K562 (cell line): Measurements from ENCODE around the gene ERFL. TPM values are rescaled to one million over a fixed set of nuclear protein-coding genes. Genes with fewer than 3 reads are reported as not detected.

ENCODE experiments used
- DPF2 ChIP-seq: fragments of 450-650 bp; IDR thresholded peaks from 2 replicates; pipeline ENCODE4 v1.6.1; 2016
- KLF16 ChIP-seq: IDR thresholded peaks from 2 replicates; pipeline ENCODE4 v1.6.1; 2016; ENCODE audit warnings: antibody characterized with exemption
- MAFG ChIP-seq: fragments of 450-650 bp; conservative IDR thresholded peaks from 2 replicates; pipeline ENCODE4 v1.6.1; 2016; ENCODE audit warnings: missing genetic modification characterization, missing compliant biosample characterization
- MEIS2 ChIP-seq: fragments of 450-650 bp; IDR thresholded peaks from 2 replicates; pipeline ENCODE4 v1.6.1; 2014; ENCODE audit warnings: mild to moderate bottlenecking; ENCODE audit not compliant: partially characterized antibody
- MLLT1 ChIP-seq, 2 experiments: fragments of 450-650 bp; IDR thresholded peaks; 2 replicates each; pipeline ENCODE4 v1.6.1; 2016
- MYNN ChIP-seq, 2 experiments: sonication (generic); formaldehyde crosslinking in 1 of 2; IDR thresholded peaks; 2 replicates each; pipeline versions ENCODE4 v1.5.0 to v1.6.1; 2016 to 2020; ENCODE audit warnings: antibody characterized with exemption in 1 of 2, missing genetic modification reagents in 1 of 2
- OTX1 ChIP-seq: fragments of 450-650 bp; formaldehyde crosslinking; IDR thresholded peaks from 2 replicates; pipeline ENCODE4 v1.4.0; 2022; ENCODE audit warnings: mild to moderate bottlenecking
- RHOXF2B ChIP-seq: fragments of 250-450 bp; sonication (Bioruptor Pico); conservative IDR thresholded peaks from 2 replicates; pipeline ENCODE4 v1.5.1; 2021
- SREBF1 ChIP-seq: fragments of 150-350 bp; IDR thresholded peaks from 2 replicates; pipeline ENCODE4 v1.6.1; 2014; ENCODE audit warnings: antibody characterized with exemption, low read depth, low read length, borderline replicate concordance
- SRSF1 ChIP-seq: fragments of 200-400 bp; formaldehyde crosslinking; IDR thresholded peaks from 2 replicates; pipeline ENCODE4 v1.6.1; 2017; ENCODE audit warnings: mild to moderate bottlenecking, low read depth, low read length, moderate library complexity
- U2AF1 ChIP-seq: fragments of 200-400 bp; formaldehyde crosslinking; optimal IDR thresholded peaks from 2 replicates; pipeline ENCODE3; 2017; ENCODE audit warnings: mild to moderate bottlenecking, low read depth, low read length, moderate library complexity
- ZBTB26 ChIP-seq: fragments of 450-650 bp; formaldehyde crosslinking; IDR thresholded peaks from 2 replicates; pipeline ENCODE4 v1.4.0; 2022; ENCODE audit warnings: missing genetic modification characterization
- ZNF507 ChIP-seq: conservative IDR thresholded peaks from 2 replicates; pipeline ENCODE4 v1.6.1; 2017; ENCODE audit warnings: missing genetic modification characterization, missing compliant biosample characterization
- polyA plus RNA-seq, 8 experiments: library from polyadenylated mRNA; depleted of rRNA in 4 of 8; stranded (reverse) in 5 of 8; unstranded in 3 of 8; fragments of >200 nt; fragmentation: Nextera tagmentation in 2 of 8; fragmentation: Illumina TruSeq in 1 of 8; extraction: Ambion mirVana in 2 of 8; extraction: Trizol in 1 of 8; gene quantifications; 2 replicates each; pipeline versions ENCODE4 v1.2.1 to v1.2.3, GENCODE V29; 2011 to 2014; ENCODE audit warnings: inconsistent platforms in 1 of 8, missing spikeins in 1 of 8
- total RNA-seq, 7 experiments: library from RNA; depleted of rRNA in 6 of 7; stranded (reverse); fragments of >200 nt in 6 of 7; fragmentation: Illumina TruSeq in 2 of 7; extraction: Trizol in 2 of 7; gene quantifications; 2 replicates each; pipeline versions ENCODE4 v1.2.1 to v1.2.3, GENCODE V29; 2011 to 2021; ENCODE audit warnings: low replicate concordance in 1 of 7
- TF ChIP-seq, protein P1 (sequence below), 2 experiments: IDR thresholded peaks; 2 replicates each; pipeline ENCODE4 v1.6.1; 2012; ENCODE audit warnings: improper control_type of control experiment in 2 of 2, low read depth in 2 of 2, low read length in 2 of 2, borderline replicate concordance in 1 of 2
- TF ChIP-seq, protein P2 (sequence below), 2 experiments: fragments of 450-650 bp; IDR thresholded peaks; 2 replicates each; pipeline ENCODE4 v1.6.1; 2018; ENCODE audit warnings: mild to moderate bottlenecking in 2 of 2, low read depth in 1 of 2; ENCODE audit not compliant: partially characterized antibody in 2 of 2
- TF ChIP-seq, protein P3 (sequence below): fragments of 200-800 bp; sonication (Bioruptor generic); IDR thresholded peaks from 2 replicates; pipeline ENCODE4 v1.6.1; 2017; ENCODE audit warnings: missing genetic modification characterization, missing compliant biosample characterization

The ERFL gene
- total and polyA plus RNA-seq, 9 of the 15 experiments (the other 6 are each of a cell fraction or from before 2014, with no cell fraction given), result 0.07 to 0.75 (median 0.32) TPM; not detected in 4

GRCh38 chr19:41951686-41952172 is 23.5 kb upstream of the ERFL start (continued):
- TF ChIP-seq, protein P1, sequence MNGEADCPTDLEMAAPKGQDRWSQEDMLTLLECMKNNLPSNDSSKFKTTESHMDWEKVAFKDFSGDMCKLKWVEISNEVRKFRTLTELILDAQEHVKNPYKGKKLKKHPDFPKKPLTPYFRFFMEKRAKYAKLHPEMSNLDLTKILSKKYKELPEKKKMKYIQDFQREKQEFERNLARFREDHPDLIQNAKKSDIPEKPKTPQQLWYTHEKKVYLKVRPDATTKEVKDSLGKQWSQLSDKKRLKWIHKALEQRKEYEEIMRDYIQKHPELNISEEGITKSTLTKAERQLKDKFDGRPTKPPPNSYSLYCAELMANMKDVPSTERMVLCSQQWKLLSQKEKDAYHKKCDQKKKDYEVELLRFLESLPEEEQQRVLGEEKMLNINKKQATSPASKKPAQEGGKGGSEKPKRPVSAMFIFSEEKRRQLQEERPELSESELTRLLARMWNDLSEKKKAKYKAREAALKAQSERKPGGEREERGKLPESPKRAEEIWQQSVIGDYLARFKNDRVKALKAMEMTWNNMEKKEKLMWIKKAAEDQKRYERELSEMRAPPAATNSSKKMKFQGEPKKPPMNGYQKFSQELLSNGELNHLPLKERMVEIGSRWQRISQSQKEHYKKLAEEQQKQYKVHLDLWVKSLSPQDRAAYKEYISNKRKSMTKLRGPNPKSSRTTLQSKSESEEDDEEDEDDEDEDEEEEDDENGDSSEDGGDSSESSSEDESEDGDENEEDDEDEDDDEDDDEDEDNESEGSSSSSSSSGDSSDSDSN (IDR thresholded peaks at IDR 0.05; ENCODE audit: borderline replicate concordance in 1 of 2, low read depth in 2 of 2, low read length in 2 of 2), result no peak
- TF ChIP-seq MEIS2 (no peak), ZNF507 (no peak), MAFG (no peak), U2AF1 (no peak), MYNN (IDR thresholded peaks at IDR 0.05) (no peak), MYNN (CRISPR knock-in tag; IDR thresholded peaks at IDR 0.05) (no peak), RHOXF2B (CRISPR knock-in tag) (no peak), DPF2 (0 out of 2 replicates have a peak, but pooled peaks have one; percentile 14), ZBTB26 (CRISPR knock-in tag) (0 out of 2 replicates have a peak, but pooled peaks have one; percentile 48), MLLT1 (IDR thresholded peaks at IDR 0.05) (peak in 1 of 2 experiments; percentile 46; a peak in 1 of 4 replicates), SRSF1 (no peak), KLF16 (0 out of 2 replicates have a peak, but pooled peaks have one; percentile 34), SREBF1 (no peak), OTX1 (CRISPR knock-in tag) (0 out of 2 replicates have a peak, but pooled peaks have one; percentile 40)
- TF ChIP-seq, protein P2, sequence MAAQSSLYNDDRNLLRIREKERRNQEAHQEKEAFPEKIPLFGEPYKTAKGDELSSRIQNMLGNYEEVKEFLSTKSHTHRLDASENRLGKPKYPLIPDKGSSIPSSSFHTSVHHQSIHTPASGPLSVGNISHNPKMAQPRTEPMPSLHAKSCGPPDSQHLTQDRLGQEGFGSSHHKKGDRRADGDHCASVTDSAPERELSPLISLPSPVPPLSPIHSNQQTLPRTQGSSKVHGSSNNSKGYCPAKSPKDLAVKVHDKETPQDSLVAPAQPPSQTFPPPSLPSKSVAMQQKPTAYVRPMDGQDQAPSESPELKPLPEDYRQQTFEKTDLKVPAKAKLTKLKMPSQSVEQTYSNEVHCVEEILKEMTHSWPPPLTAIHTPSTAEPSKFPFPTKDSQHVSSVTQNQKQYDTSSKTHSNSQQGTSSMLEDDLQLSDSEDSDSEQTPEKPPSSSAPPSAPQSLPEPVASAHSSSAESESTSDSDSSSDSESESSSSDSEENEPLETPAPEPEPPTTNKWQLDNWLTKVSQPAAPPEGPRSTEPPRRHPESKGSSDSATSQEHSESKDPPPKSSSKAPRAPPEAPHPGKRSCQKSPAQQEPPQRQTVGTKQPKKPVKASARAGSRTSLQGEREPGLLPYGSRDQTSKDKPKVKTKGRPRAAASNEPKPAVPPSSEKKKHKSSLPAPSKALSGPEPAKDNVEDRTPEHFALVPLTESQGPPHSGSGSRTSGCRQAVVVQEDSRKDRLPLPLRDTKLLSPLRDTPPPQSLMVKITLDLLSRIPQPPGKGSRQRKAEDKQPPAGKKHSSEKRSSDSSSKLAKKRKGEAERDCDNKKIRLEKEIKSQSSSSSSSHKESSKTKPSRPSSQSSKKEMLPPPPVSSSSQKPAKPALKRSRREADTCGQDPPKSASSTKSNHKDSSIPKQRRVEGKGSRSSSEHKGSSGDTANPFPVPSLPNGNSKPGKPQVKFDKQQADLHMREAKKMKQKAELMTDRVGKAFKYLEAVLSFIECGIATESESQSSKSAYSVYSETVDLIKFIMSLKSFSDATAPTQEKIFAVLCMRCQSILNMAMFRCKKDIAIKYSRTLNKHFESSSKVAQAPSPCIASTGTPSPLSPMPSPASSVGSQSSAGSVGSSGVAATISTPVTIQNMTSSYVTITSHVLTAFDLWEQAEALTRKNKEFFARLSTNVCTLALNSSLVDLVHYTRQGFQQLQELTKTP (IDR thresholded peaks at IDR 0.05; ENCODE audit: low read depth in 1 of 2, partially characterized antibody in 2 of 2), result no peak
- TF ChIP-seq, protein P3, sequence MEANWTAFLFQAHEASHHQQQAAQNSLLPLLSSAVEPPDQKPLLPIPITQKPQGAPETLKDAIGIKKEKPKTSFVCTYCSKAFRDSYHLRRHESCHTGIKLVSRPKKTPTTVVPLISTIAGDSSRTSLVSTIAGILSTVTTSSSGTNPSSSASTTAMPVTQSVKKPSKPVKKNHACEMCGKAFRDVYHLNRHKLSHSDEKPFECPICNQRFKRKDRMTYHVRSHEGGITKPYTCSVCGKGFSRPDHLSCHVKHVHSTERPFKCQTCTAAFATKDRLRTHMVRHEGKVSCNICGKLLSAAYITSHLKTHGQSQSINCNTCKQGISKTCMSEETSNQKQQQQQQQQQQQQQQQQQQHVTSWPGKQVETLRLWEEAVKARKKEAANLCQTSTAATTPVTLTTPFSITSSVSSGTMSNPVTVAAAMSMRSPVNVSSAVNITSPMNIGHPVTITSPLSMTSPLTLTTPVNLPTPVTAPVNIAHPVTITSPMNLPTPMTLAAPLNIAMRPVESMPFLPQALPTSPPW (CRISPR knock-in tag), result peak; percentile 26; the same call in 1 of the 2 replicates
